IPS-20b (cell line): Measurements from ENCODE around the gene C1orf105.
"Not testable (repeated sequence)": the region's sequence is repeated elsewhere in the genome, so short reads cannot be mapped to it uniquely, and the experiment has no call there.

Experiments
- H3K27ac ChIP-seq: one replicate; pipeline ENCODE4 v1.5.1; 2013; ENCODE audit warnings: low read length
- H3K27me3 ChIP-seq: 2 replicates; pipeline ENCODE4 v1.6.1; 2013; ENCODE audit warnings: mild to moderate bottlenecking, low read length, inconsistent platforms; ENCODE audit not compliant: insufficient read depth
- H3K36me3 ChIP-seq: 2 replicates; pipeline ENCODE4 v1.6.1; 2013; ENCODE audit warnings: low read depth, mild to moderate bottlenecking, inconsistent platforms, low read length, moderate library complexity; ENCODE audit not compliant: insufficient read depth
- H3K4me1 ChIP-seq: 2 replicates; pipeline ENCODE4 v1.6.1; 2013; ENCODE audit warnings: mild to moderate bottlenecking, control low read depth, inconsistent platforms, low read length, moderate library complexity; ENCODE audit not compliant: insufficient read depth
- H3K4me3 ChIP-seq: 2 replicates; pipeline ENCODE4 v1.5.1; 2013; ENCODE audit warnings: mild to moderate bottlenecking, low read length, inconsistent platforms
- H3K9ac ChIP-seq: 2 replicates; pipeline ENCODE4 v1.6.1; 2013; ENCODE audit warnings: low read depth, mild to moderate bottlenecking, inconsistent platforms, low read length, moderate library complexity
- H3K9me3 ChIP-seq: 2 replicates; pipeline ENCODE4 v1.6.1; 2013; ENCODE audit warnings: mild to moderate bottlenecking, low read depth, low read length, inconsistent platforms; ENCODE audit not compliant: insufficient read depth

Gene C1orf105, protein sequence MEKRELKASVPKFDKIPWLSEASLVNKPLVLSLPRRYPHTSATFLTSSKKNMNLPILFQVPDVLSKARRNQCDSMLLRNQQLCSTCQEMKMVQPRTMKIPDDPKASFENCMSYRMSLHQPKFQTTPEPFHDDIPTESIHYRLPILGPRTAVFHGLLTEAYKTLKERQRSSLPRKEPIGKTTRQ

DNA sequence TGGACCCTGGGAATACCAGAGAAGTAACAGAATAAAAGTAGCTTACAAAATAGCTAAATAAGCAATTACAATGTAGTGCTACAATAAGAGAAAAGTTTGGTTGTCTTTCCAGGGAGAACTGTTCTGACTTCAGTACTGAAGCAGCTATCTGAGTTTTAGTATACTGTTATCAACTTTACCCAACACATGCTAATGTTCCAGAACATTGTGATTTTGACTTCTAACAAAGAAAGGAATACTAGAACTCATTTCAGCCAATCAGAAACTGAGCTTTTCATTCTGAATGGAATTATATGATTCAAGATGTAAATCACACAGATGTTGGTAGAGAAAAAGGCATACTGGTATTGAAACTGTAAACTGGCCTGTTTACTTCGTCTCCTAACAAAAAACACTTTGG is at the start of gene C1orf105:
TSS of gene C1orf105 (plus strand) at position 301 of the 400 bp plus-strand sequence. CDS start 201 bp downstream, outside the sequence.
- no peak within 1 kb of the TSS for H3K4me3 ChIP-seq
- H3K9me3 ChIP-seq: no peaks in the 10 kb centered on the region
- no peak within 1 kb of the TSS for H3K9ac ChIP-seq
- H3K4me1 ChIP-seq: peaks cover 21% of the 10 kb centered on the region
- H3K36me3 ChIP-seq: no peaks in the 10 kb centered on the region
- H3K27ac ChIP-seq: no peak within 1 kb of the TSS
- no peaks in the 10 kb centered on the region for H3K27me3 ChIP-seq

DNA sequence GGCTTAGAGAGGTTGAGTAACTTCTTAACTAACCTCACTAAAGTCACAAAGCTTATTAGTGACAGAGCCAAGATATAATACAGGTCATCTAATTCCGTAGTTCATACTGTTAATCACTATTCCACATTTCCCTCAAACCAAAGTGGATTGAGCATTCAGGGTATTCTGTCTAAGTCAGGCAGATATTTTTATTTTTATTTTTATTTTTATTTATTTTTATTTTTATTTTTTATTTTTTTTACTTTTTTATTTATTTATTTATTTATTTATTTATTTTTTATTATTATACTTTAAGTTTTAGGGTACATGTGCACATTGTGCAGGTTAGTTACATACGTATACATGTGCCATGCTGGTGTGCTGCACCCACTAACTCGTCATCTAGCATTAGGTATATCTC is 48.8 kb upstream of the C1orf105 start:
- not testable (repeated sequence) for H3K4me1 ChIP-seq, H3K27ac ChIP-seq, H3K36me3 ChIP-seq, H3K9ac ChIP-seq, H3K27me3 ChIP-seq, H3K4me3 ChIP-seq
- peaks cover 11% of the 10 kb centered on the region; the same call in 1 of the 2 replicates for H3K9me3 ChIP-seq

DNA sequence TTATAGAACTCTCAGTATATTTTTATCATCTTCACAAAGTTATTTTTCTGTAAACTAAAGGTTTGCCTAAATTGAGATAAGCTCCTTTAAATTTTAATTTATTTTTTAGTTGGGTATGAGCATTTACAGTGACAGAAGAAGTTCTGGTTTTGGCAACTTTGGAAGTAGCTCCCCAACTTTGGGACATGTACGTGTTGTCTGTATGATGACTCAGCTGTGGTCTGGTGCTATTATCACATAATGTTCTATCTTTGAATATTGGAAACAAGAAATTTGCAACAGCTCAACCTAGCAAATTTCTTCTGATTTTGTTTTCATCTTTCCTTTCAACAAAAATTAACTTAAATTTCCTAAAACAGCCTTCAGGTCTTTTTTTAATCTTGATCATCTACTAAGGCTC is 46.6 kb upstream of the C1orf105 start:
- H3K9ac ChIP-seq: no peak overlapping the region
- H3K27ac ChIP-seq: no peak overlapping the region
- no peaks in the 10 kb centered on the region for H3K9me3 ChIP-seq
- H3K4me1 ChIP-seq: no peaks in the 10 kb centered on the region
- H3K4me3 ChIP-seq: no peak overlapping the region
- no peaks in the 10 kb centered on the region for H3K36me3 ChIP-seq
- no peaks in the 10 kb centered on the region for H3K27me3 ChIP-seq

DNA sequence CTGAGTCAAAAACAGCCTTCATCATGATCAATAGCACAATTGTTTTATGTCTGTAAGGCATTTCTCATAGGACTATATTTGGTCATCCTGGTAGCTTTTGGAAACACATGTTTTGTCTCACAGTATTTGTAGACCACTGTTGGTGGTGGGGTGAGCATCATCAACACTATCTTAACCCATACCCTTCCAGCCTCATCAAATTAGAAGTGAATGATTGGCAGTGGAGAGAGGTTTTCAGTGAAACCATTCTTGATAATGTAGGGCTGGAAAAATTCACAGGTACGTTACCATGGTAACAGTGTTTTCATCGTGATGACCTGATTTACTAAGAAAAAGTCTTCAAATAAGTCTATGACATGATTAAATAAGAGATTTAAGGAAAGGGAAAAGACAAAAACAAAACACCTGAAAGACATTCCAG is 45.3 kb upstream of the C1orf105 start:
- no peak overlapping the region for H3K27ac ChIP-seq
- no peaks in the 10 kb centered on the region for H3K27me3 ChIP-seq
- no peak overlapping the region for H3K9ac ChIP-seq
- H3K9me3 ChIP-seq: no peaks in the 10 kb centered on the region
- H3K4me1 ChIP-seq: no peaks in the 10 kb centered on the region
- no peaks in the 10 kb centered on the region for H3K36me3 ChIP-seq
- H3K4me3 ChIP-seq: no peak overlapping the region

DNA sequence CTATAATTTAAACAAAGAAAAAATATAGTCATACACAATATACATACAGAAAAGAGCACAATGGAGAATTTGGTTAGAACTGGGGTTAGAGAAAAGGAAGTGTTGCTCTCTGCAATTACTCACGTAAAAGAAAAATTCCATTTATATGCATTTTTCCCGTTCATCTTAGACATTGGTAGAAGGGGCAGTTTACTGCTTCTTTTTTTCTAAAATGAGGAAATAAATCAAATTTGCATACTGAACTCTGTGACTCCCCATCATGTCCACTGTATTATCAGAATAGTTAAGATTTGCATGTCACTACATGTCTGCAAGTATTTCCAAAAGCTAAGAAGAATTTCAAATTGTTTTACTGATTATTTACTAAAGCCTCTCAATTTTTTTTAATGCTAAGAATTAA is 44.1 kb upstream of the C1orf105 start:
- Histone ChIP-seq H3K4me3 (no peak overlapping the region), H3K27ac (no peak overlapping the region), H3K27me3 (no peaks in the 10 kb centered on the region), H3K9me3 (no peaks in the 10 kb centered on the region), H3K4me1 (peaks cover 6% of the 10 kb centered on the region), H3K36me3 (no peaks in the 10 kb centered on the region), H3K9ac (no peak overlapping the region)

DNA sequence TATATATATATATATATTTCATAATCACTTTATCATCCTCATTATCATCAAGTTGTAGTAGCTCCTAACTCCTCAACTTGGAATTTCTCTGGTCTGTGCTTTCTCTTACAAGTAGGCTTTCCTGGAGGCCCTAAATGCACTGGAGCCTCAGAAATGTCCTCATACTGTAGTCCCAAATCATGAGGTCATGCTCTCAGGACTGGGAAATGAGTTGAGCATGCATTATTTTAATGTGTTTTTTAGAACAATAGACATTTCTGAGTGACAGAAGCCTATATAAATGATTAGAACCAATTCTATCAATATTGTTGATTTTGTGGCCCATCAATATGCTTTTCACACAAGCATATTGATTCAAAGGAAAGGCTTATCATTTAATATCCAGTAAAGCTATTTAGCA is 42.9 kb upstream of the C1orf105 start:
- Histone ChIP-seq H3K27me3 (no peaks in the 10 kb centered on the region), H3K36me3 (no peaks in the 10 kb centered on the region), H3K27ac (no peak overlapping the region), H3K4me3 (no peak overlapping the region), H3K9me3 (no peaks in the 10 kb centered on the region), H3K9ac (no peak overlapping the region), H3K4me1 (peaks cover 13% of the 10 kb centered on the region)

DNA sequence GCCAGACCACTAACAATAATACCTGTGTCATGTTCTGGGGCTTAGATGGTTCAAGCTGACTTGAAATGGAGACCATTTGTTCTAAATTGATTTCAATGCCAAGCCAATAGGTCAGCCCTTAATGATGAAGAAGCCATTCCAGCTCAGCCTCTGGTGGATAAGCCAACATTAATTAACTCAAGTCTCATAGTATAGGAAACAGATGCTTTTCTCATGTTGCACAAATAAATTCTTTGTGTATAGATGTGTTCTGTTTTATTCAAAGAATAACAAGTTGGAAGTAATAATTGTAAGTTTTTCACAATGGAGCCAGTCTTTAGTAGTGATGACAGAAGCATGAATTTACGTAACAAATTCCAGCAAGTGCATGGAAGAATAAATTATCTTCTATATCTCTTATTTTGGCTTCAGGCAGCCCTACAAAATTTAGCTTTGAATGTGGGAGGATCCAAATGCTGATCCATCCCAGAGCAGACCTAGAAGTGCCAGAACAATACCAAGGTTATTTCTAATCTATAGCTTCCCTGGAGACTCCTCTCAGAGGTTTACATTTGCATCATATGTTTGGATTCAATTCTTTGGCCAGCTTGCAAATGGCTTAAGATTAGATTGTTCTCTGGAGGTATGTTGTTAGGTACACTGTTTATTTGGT is 42.2 kb upstream of the C1orf105 start:
- H3K27ac ChIP-seq: no peak overlapping the region
- no peaks in the 10 kb centered on the region for H3K36me3 ChIP-seq
- H3K4me1 ChIP-seq: peaks cover 17% of the 10 kb centered on the region
- H3K9ac ChIP-seq: no peak overlapping the region
- no peak overlapping the region for H3K4me3 ChIP-seq
- H3K27me3 ChIP-seq: no peaks in the 10 kb centered on the region
- no peaks in the 10 kb centered on the region for H3K9me3 ChIP-seq

DNA sequence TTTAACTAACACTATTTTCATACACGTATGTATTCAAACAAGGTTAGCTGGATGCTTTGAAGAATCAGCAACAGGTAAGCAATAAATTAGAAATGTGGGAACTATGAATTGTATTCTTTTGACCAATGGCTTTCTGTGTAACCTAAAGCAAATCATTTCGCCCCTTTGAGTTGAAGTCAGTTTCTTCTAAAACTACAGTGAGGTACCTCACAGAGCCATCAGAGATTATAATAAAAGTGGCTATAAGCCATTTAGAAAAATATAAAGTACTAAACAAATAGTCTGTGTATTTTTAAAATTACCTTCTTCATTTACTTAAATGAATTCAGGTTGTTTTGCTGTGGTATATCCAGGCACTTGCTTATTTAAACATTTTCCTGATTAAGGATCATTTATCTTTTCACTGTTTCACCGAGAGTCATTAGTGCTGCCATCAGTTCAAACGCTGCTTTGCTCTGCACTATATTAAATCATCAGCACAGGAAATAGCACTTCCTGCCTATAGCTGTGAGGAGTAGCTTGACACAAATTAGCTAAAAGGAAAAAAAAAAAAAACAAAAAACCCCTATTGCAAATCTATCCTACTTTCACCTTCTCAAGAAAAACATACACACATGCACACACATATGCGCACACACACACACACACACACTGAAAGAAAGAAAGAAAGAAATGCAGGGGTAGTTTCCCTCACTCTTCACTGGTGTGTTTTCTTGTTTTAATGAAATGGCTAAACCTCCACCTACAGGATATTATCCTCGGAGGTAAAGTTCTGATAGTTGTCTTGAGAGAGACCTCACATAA is 39.8 kb upstream of the C1orf105 start:
- no peaks in the 10 kb centered on the region for H3K9me3 ChIP-seq
- peaks cover 31% of the 10 kb centered on the region for H3K4me1 ChIP-seq
- H3K4me3 ChIP-seq: no peak overlapping the region
- H3K36me3 ChIP-seq: no peaks in the 10 kb centered on the region
- no peak overlapping the region for H3K27ac ChIP-seq
- H3K27me3 ChIP-seq: no peaks in the 10 kb centered on the region
- no peak overlapping the region; the same call in 1 of the 2 replicates for H3K9ac ChIP-seq

DNA sequence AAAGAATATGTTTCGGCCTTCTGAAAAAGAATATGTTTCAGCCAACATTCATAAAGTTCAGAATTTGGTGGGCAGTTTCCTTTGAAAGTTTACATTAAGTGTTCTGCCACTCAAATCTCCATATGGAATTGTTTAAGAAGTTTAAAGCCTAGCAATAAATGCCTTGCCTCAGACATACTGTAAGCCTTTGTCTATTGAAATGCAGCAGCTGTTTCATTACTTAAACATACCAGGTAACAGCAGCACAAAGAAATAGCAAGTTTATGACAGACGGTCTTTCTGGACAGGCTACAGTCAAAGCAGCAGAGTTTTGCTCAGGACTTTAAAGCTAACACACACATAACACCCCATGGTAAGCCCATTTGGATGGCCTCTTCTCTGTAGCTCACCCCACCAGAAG is 38.5 kb upstream of the C1orf105 start:
- H3K36me3 ChIP-seq: no peaks in the 10 kb centered on the region
- H3K4me1 ChIP-seq: peaks cover 31% of the 10 kb centered on the region

DNA sequence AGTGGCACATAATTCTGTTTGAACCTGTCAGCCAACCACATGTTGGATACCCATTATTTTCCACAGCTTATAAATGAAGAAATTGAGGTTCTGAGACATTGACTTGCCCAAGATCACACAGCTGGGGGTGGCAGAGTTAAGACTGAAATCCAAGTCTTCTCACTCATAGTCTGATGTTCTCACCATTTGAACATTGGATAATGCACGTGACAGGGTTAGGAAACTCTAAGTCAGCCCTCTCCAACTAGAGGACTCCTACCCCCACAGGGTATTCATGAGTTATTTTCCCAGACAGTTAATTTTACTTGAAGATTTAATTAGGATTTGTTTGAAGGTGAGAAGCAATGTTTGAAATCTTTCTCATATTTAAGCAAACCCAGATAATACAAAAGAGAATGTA is 38.1 kb upstream of the C1orf105 start:
- no peak overlapping the region for H3K4me3 ChIP-seq
- H3K27ac ChIP-seq: no peak overlapping the region
- no peaks in the 10 kb centered on the region for H3K27me3 ChIP-seq
- peaks cover 31% of the 10 kb centered on the region for H3K4me1 ChIP-seq
- H3K9ac ChIP-seq: no peak overlapping the region
- no peaks in the 10 kb centered on the region for H3K9me3 ChIP-seq
- no peaks in the 10 kb centered on the region for H3K36me3 ChIP-seq

More for the DNA sequence above, 38.5 kb upstream of the C1orf105 start:
- H3K27ac ChIP-seq: no peak overlapping the region
- H3K9me3 ChIP-seq: no peaks in the 10 kb centered on the region
- H3K4me3 ChIP-seq: no peak overlapping the region
- no peak overlapping the region for H3K9ac ChIP-seq
- no peaks in the 10 kb centered on the region for H3K27me3 ChIP-seq

DNA sequence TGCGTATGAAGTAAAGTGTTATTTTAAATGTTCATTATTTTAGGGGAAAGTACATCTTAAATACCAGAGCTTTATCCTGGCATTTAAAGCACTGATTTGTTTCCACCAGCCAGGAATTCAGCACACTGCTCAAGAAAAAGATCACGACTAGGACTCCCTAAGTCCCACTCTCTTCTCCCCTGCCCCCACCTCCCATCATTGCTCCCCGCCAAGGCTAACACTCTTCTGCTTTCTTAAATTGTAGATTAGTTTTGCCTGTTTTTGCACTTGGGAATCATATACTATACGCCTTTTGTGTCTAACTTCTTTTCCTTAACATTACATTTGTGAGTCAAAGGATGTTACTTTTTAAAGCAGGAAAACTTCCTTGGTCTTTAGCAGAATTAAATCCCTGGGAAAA is 37.5 kb upstream of the C1orf105 start:
- no peaks in the 10 kb centered on the region for H3K27me3 ChIP-seq
- no peaks in the 10 kb centered on the region for H3K36me3 ChIP-seq
- no peak overlapping the region for H3K9ac ChIP-seq
- H3K4me3 ChIP-seq: no peak overlapping the region
- no peaks in the 10 kb centered on the region for H3K9me3 ChIP-seq
- H3K4me1 ChIP-seq: peaks cover 31% of the 10 kb centered on the region
- H3K27ac ChIP-seq: no peak overlapping the region

DNA sequence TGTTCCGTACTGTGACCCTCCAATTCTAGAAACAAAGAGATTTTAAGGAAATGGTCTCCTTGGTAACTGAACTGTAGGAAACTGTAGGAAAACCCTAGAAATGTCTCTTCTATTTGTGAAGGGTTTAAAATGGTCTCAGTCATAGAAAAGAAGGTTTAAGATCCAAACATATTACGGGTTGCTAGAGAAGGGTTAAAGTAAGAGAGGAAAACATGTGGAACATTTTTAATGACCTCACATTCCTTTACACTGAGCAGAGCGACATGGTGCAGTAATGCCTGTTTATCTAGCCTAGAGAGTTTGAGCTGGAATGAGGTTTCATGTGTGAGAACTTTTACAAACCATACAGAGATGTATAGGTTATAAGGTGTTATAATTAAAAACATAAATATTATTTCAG is 36.9 kb upstream of the C1orf105 start:
- no peaks in the 10 kb centered on the region for H3K27me3 ChIP-seq
- H3K9ac ChIP-seq: no peak overlapping the region
- no peaks in the 10 kb centered on the region for H3K36me3 ChIP-seq
- no peaks in the 10 kb centered on the region for H3K9me3 ChIP-seq
- H3K27ac ChIP-seq: no peak overlapping the region
- H3K4me1 ChIP-seq: peaks cover 31% of the 10 kb centered on the region
- H3K4me3 ChIP-seq: no peak overlapping the region
